ENCODE results near the gene GOLGA6L2.
"Not testable (repeated sequence)": the region's sequence is repeated elsewhere in the genome, so short reads cannot be mapped to it uniquely, and the experiment has no call there.

Gene GOLGA6L2

DNA sequence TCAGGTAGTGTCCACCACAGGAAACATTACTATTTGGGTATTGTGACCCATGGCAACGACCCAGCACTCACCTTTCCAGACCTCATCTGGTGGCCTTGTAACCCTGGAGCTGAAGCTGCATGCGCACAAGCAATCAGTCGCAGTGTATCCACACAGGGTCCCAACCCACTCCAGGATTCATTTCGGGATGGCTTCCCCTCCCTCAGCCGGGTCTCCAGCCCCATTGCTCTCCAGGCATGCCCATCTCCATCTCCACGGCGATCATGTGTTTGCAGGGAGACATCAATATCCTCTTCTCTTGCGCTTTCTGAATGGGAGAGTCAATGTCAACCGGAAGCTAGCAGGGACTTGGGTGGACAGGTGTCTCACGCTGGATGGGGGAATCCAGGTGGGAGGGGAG, 35.2 kb downstream of the GOLGA6L2 start:
- TF ChIP-seq, protein P1, sequence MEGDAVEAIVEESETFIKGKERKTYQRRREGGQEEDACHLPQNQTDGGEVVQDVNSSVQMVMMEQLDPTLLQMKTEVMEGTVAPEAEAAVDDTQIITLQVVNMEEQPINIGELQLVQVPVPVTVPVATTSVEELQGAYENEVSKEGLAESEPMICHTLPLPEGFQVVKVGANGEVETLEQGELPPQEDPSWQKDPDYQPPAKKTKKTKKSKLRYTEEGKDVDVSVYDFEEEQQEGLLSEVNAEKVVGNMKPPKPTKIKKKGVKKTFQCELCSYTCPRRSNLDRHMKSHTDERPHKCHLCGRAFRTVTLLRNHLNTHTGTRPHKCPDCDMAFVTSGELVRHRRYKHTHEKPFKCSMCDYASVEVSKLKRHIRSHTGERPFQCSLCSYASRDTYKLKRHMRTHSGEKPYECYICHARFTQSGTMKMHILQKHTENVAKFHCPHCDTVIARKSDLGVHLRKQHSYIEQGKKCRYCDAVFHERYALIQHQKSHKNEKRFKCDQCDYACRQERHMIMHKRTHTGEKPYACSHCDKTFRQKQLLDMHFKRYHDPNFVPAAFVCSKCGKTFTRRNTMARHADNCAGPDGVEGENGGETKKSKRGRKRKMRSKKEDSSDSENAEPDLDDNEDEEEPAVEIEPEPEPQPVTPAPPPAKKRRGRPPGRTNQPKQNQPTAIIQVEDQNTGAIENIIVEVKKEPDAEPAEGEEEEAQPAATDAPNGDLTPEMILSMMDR (conservative IDR thresholded peaks at IDR 0.05; ENCODE audit: low read length): no peak

DNA sequence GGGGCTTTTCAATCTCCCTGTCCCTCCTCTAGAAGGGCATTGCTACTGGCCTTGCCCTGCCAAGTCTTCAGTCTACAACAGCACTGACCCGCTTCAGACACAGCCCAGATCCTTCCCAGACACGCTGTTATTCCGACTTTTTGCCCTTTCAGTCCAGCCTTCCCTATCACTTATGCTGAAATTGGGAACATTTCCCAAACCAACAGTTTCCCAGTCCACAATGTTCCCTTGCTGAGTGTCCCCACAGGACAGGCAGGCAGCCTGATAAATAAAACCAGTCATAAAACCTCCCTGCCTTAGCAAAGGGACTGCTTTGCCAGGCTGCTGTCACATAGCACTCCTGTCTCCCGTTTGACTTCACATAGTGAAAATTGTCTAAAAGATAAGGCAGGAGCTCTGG, 43.5 kb downstream of the GOLGA6L2 start:
- DNase-seq (ENCODE audit: low read depth): no peak
- TF ChIP-seq, protein P1 (conservative IDR thresholded peaks at IDR 0.05; ENCODE audit: low read length): no peak
- no peak overlapping the region for H3K4me3 ChIP-seq (ENCODE audit: low read length)

More for the DNA sequence above, 35.2 kb downstream of the GOLGA6L2 start:
- DNase-seq (ENCODE audit: low read depth): no peak
- H3K4me3 ChIP-seq (ENCODE audit: low read length): no peak overlapping the region

DNA sequence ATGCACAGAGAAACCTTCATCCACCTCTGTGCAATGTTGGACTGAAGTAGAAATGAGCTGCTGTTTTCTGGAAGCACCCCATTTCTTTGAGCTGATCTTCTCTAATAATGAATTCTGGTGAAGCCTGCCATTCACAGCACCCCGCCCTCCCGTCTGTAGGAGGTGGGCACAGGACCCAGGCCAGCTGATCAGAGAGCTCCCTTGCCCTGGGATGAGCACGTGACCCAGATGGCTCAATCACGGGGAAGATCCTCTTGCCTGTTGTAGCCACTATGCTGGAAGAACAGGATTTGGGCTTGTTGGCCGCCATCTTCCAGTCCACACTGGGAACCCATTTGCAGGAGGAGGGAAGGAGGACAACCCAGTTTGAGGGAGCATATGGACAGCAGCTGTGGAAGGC, 44.5 kb downstream of the GOLGA6L2 start:
- DNase-seq (ENCODE audit: low read depth): no peak
- TF ChIP-seq, protein P1 (conservative IDR thresholded peaks at IDR 0.05; ENCODE audit: low read length): no peak
- no peak overlapping the region for H3K4me3 ChIP-seq (ENCODE audit: low read length)

DNA sequence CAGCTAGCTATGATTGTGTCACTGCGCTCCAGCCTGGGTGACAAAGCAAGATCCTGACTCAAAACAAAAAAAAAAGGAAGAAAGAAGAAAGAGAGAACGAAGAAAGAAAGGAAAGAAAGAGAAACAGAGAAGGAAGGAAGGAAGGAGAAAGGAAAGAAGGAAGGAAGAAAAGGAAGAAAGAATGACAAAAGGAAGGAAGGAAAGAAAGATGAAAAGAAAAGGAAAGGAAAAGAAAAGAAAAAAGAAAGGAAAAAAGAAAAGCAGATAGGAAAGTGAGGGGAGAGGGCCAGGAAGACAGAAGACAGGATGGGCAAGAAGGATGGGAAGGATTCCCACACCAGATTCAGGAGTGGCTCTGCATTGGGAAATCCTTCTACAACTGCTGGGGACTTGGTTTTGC, 44.9 kb downstream of the GOLGA6L2 start:
- TF ChIP-seq, protein P1 (conservative IDR thresholded peaks at IDR 0.05; ENCODE audit: low read length): no peak
- H3K4me3 ChIP-seq (ENCODE audit: low read length): no peak overlapping the region
- DNase-seq (ENCODE audit: low read depth): no peak

DNA sequence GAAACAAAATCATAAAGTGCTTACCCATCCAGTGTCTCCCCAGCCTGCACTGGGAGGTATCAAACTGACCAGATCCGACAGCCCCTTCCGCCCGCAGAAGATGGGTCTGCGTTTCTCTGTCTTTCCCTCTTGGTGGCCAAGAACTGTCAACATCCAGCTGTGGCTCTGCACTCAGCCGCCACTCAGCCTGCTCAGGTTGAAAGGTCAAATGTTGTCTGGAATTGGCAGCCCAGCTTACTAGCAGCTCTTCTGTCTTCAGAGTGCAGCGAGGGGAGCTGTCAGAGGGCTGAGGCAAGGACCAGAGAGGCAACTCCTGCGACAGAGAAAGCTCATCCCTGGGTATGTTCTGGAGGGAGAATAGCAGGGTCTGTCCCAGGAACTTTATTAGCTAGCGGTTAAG, 45.4 kb downstream of the GOLGA6L2 start:
- H3K4me3 ChIP-seq (ENCODE audit: low read length): no peak overlapping the region
- TF ChIP-seq, protein P1 (conservative IDR thresholded peaks at IDR 0.05; ENCODE audit: low read length): no peak
- DNase-seq (ENCODE audit: low read depth): no peak

DNA sequence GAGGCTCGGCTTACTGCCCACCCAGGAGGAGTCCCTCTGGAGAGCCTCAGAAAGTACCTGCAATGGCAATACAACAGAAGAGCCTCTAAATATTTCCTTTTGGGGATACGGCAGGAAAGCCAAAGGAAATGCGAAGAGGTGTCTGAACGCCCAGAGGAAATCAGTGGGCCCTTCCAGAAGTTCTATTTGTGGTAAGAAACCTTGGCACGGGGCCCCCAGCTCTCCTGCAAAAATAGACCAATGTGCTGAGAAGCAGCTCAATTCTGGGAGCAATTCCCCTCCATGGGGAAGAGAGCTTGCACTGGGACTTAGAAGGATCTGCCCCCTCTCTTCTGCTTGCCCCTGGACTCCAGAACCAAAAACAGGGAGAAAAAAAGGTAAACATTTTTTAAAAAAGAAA, 47.8 kb downstream of the GOLGA6L2 start:
- DNase-seq (ENCODE audit: low read depth); H3K4me3 ChIP-seq (ENCODE audit: low read length): not testable (repeated sequence)

DNA sequence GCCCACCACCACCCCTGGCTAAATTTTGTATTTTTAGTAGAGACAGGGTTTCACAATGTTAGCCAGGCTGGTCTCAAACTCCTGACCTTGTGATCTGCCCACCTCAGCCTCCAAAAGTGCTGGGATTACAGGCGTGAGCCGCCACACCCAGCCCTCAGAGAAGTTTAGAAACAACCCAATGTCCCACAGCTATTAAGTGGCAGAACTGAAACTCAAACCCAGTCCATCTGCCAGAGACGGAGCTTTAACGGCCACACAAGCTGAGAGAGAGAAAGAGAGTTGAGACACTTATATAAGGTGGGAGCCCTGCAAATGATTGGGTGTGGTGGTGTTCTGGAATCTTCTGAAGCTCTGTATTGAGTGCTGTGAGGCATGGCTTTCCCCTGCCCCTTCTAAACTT, 48.7 kb downstream of the GOLGA6L2 start:
- DNase-seq (ENCODE audit: low read depth); H3K4me3 ChIP-seq (ENCODE audit: low read length): not testable (repeated sequence)

DNA sequence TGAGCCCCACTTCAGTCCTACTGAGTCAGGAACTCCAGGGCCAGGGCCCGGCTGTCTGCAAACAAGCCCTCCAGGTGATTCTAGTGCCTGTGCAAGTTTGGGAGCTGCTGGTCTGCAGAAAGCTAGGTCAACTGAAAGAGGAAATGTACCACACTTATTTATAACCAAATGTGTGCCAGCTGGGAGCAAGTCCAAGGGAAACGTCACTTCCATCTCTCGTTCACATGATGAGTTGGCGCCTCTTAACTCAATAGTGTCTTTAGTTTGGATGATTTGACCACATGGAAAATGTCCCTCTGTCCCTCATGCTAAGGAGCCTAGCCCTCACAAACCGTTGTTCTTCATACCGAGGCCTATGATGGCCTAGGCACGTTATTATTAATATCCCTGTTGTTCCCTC, 49.3 kb downstream of the GOLGA6L2 start:
- H3K4me3 ChIP-seq (ENCODE audit: low read length): no peak overlapping the region
- TF ChIP-seq, protein P1 (conservative IDR thresholded peaks at IDR 0.05; ENCODE audit: low read length): no peak
- no peak for DNase-seq (ENCODE audit: low read depth)
